Epithelial cell of proximal tubule (primary cell): ENCODE data around the gene ANKS4B. TPM values are rescaled to one million over a fixed set of nuclear protein-coding genes. Genes with fewer than 3 reads are reported as not detected.

Experiments
- total RNA-seq: library from RNA; depleted of rRNA; stranded (reverse); fragments of >200 nt; gene quantifications from 2 replicates; pipeline ENCODE4 v1.2.3, GENCODE V29; 2015

Gene ANKS4B
- total RNA-seq, 1 donor from 2014 or later = not detected

Other genes with a start within 250 kb of the ANKS4B start
- gene DNAH3, start 82.9 kb upstream of the ANKS4B start, total RNA-seq = not detected in 2 replicates
- 26.0 and 55.3 TPM in 2 replicates for gene LDAF1, start 75.0 kb upstream of the ANKS4B start, total RNA-seq
- gene ZP2, start 22.1 kb upstream of the ANKS4B start, total RNA-seq = not detected in 2 replicates
- 0.14 and 17.0 TPM in 2 replicates for gene CRYM, start 44.6 kb downstream of the ANKS4B start, total RNA-seq